Fibroblast of mammary gland (primary cell): Measurements from ENCODE around the gene C1orf21.

ENCODE experiments used
- DNase-seq: peaks from one replicate; pipeline ENCODE4 v3.0.0-alpha.2; 2010; ENCODE audit warnings: low read depth
- H3K4me3 ChIP-seq: 2 replicates; pipeline ENCODE4 v1.5.1; 2011; ENCODE audit warnings: low read depth, mild to moderate bottlenecking, low read length, moderate library complexity; ENCODE audit not compliant: control insufficient read depth
- TF ChIP-seq, protein P1 (sequence below): conservative IDR thresholded peaks from 2 replicates; pipeline ENCODE4 v1.5.1; 2011; ENCODE audit warnings: low read depth, low read length, inconsistent platforms; ENCODE audit not compliant: control insufficient read depth, insufficient read depth

The C1orf21 gene

DNA sequence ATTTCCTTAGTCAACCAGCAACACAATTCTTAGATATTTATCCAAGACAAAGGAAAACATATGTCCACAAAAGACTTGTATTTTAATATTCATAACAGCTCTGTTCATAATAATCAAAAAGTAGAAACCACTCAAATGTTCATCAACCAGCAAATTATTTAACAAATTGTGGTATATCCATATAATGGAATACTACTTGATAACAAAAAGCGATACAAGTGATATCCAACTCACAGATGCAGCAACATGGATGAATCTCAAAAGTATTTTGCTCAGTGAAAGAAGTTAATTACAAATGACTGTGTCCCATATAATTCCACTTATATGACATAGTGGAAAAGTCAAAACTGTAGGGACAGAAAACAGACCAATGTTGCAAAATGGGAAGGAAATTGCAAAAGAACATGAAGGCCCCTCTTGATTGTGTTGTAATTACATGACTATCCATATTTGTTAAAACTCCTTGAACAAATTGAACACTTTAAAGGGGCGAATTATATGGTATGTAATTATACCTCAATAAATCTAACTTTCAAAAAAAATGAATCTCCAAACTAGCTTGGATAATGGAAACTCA, 250.9 kb downstream of the C1orf21 start:
- no peak overlapping the region for H3K4me3 ChIP-seq
- TF ChIP-seq, protein P1, sequence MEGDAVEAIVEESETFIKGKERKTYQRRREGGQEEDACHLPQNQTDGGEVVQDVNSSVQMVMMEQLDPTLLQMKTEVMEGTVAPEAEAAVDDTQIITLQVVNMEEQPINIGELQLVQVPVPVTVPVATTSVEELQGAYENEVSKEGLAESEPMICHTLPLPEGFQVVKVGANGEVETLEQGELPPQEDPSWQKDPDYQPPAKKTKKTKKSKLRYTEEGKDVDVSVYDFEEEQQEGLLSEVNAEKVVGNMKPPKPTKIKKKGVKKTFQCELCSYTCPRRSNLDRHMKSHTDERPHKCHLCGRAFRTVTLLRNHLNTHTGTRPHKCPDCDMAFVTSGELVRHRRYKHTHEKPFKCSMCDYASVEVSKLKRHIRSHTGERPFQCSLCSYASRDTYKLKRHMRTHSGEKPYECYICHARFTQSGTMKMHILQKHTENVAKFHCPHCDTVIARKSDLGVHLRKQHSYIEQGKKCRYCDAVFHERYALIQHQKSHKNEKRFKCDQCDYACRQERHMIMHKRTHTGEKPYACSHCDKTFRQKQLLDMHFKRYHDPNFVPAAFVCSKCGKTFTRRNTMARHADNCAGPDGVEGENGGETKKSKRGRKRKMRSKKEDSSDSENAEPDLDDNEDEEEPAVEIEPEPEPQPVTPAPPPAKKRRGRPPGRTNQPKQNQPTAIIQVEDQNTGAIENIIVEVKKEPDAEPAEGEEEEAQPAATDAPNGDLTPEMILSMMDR: no peak
- DNase-seq: no peak

DNA sequence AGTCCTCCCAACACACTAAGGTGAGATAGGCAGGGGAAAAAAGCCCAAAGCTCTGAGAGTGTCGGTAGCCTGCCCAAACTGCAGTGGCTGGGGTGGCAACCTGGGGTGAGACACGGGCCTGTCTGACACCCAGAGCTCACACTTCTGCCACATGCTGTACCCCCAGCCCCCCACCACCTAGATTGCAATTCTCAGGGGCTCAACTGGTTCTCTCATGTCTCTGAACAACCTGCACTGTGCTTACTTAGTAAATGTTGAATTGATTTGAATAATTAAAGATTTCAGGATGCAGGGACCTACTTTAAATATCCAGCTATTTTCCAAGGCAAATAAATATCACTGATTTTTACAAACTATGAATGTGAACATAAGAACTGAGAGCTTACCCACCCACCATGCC, 252.4 kb downstream of the C1orf21 start:
- TF ChIP-seq, protein P1: no peak

DNA sequence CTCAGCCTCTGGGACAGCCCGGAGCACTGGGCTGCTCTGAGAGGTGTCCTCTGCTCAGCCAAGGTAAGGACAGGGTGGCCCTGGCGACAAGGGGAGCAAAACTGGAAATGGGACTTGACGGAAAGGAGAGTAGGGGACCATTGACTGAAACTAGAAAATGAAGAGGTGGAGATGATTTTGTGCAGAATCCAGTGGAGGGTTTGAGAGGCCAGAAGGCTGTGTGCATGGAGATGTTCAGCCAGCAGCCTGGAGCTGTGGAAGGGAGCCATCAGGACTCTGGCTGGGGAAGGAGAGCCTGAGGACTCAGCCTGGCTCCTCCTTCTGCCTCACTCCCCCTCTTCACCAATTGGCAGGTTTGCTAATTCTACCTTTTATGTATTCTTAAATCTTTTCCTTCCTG, 253.7 kb downstream of the C1orf21 start:
- TF ChIP-seq, protein P1: no peak
- no peak overlapping the region for H3K4me3 ChIP-seq
- no peak for DNase-seq

More for the DNA sequence above, 252.4 kb downstream of the C1orf21 start:
- H3K4me3 ChIP-seq: no peak overlapping the region
- no peak for DNase-seq

DNA sequence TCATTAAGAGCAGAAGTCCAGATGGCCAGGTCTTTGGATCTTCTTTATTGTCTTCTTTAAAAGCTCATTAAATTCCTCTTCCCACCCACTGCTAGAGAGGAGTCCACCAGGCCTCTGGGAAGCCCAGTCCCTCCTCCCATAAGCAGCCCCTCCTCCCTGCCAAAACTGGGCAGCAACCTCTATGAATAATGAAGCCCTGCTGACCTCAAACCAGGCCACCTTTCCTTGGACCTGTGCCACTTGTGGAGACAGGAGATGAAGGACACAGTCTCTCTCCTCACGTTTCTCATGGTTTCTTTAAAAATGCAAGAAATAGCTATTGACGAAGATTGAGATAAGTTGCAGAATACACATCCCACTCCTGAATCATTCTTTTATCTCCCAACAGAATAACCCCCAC, 255.1 kb downstream of the C1orf21 start:
- TF ChIP-seq, protein P1: no peak
- no peak overlapping the region for H3K4me3 ChIP-seq
- no peak for DNase-seq

DNA sequence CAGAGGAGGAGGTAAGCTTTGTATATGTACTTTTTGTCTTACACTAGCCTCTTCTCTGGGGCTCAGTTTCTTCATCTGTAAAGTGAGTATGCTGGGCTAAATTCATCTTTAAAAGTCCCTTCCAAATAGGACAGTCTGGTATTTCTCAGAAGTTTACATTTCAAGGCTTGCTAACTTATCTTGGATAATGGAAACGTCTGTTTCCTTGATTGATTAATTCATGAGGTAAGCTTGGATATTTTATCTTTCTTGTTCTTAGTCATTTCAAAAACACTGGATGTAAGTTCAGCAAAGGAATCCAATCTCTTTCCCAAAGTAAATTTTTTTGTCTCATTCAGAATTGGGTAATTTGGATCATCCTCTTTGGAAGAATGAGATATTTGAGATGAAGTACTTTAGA, 256.8 kb downstream of the C1orf21 start:
- no peak for DNase-seq
- H3K4me3 ChIP-seq: no peak overlapping the region
- TF ChIP-seq, protein P1: no peak

DNA sequence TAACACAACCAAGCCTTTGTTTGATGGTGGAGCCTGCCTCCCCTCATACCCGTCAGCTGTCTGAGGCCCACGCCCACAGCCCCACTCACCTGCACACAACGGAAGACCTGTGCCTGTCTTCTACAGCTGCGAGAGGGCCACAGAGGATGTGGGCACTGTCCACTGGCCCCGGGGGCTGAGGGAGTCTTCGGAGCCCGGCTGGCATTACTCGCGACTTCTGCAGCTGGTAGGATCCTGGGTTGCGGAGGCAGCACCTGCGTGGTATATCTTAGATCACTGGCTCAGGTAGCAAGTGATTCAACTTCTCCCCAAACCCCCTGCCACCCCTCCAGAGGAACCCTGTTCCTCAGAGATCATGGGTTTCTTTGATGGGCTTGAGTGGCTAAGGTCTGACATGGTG, 257.9 kb downstream of the C1orf21 start:
- DNase-seq: no peak
- TF ChIP-seq, protein P1: no peak

DNA sequence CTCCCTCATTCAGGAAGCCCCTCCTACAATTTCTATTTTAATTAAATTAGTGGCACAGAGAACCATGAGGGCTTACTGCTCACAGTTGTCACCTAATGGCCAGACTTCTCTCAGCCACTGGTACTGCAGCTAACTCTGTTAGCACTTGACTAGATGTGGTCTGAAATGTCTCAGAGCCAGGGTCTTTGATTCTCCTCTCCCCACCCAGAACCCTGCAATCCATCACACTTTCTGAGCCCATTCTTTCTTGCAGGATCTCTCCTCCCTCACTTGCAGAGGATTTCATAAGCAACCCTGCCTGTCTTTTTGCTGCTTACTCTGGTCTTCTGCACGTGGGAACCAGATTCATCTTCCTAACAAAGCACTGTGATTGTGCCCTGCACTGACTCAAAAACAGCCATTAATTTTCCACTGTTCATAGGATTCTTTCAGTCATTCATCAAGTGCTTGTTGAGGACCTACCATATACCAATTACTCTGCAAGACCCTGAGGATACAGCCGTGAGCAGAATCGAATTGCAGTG, 259.4 kb downstream of the C1orf21 start:
- DNase-seq: no peak
- H3K4me3 ChIP-seq: no peak overlapping the region
- TF ChIP-seq, protein P1: no peak

More for the DNA sequence above, 257.9 kb downstream of the C1orf21 start:
- no peak overlapping the region for H3K4me3 ChIP-seq
